Mesendoderm (in vitro differentiated cells): ENCODE measurements around the gene GRM8.
"Not testable (repeated sequence)": the region's sequence is repeated elsewhere in the genome, so short reads cannot be mapped to it uniquely, and the experiment has no call there.

Source experiments
- DNase-seq: peaks from one replicate; pipeline ENCODE4 v3.0.0; 2013
- H2AK5ac ChIP-seq: 2 replicates; pipeline ENCODE4 v1.6.1; 2013; ENCODE audit warnings: low read length, inconsistent platforms
- H2BK120ac ChIP-seq: 2 replicates; pipeline ENCODE4 v1.6.1; 2013; ENCODE audit warnings: low read depth, mild to moderate bottlenecking, low read length, moderate library complexity, mixed read lengths
- H2BK15ac ChIP-seq: replicated peaks from 2 replicates; pipeline ENCODE4 v1.6.1; 2013; ENCODE audit warnings: low read depth, mild to moderate bottlenecking, moderate library complexity
- H2BK5ac ChIP-seq: 2 replicates; pipeline ENCODE4 v1.6.1; 2013; ENCODE audit warnings: low read length, inconsistent platforms
- H3K18ac ChIP-seq: 2 replicates; pipeline ENCODE4 v1.6.1; 2013; ENCODE audit warnings: mild to moderate bottlenecking, low read length, mixed read lengths
- H3K23ac ChIP-seq: one replicate; pipeline ENCODE4 v1.6.1; 2013; ENCODE audit warnings: low read length
- H3K27ac ChIP-seq: 2 replicates; pipeline ENCODE4 v1.5.1; 2013; ENCODE audit warnings: low read depth, mild to moderate bottlenecking, inconsistent platforms, low read length, moderate library complexity
- H3K27me3 ChIP-seq: 2 replicates; pipeline ENCODE4 v1.6.1; 2013; ENCODE audit warnings: low read length, control low read depth, mild to moderate bottlenecking, inconsistent platforms; ENCODE audit not compliant: insufficient read depth, poor library complexity
- H3K36me3 ChIP-seq: 2 replicates; pipeline ENCODE4 v1.6.1; 2013; ENCODE audit warnings: low read length, inconsistent platforms; ENCODE audit not compliant: control insufficient read depth, insufficient read depth
- H3K4ac ChIP-seq: one replicate; pipeline ENCODE4 v1.6.1; 2013; ENCODE audit warnings: low read depth, mild to moderate bottlenecking, low read length, moderate library complexity
- H3K4me1 ChIP-seq: 2 replicates; pipeline ENCODE4 v1.6.1; 2013; ENCODE audit warnings: low read depth, low read length, inconsistent platforms; ENCODE audit not compliant: control insufficient read depth
- H3K4me2 ChIP-seq: 2 replicates; pipeline ENCODE4 v1.6.1; 2013; ENCODE audit warnings: low read length
- H3K4me3 ChIP-seq: 2 replicates; pipeline ENCODE4 v1.5.1; 2013; ENCODE audit warnings: mild to moderate bottlenecking, low read length
- H3K56ac ChIP-seq: one replicate; pipeline ENCODE4 v1.6.1; 2013; ENCODE audit warnings: low read length
- H3K79me1 ChIP-seq: 2 replicates; pipeline ENCODE4 v1.6.1; 2013; ENCODE audit warnings: low read length, inconsistent platforms
- H3K79me2 ChIP-seq: 2 replicates; pipeline ENCODE4 v1.6.1; 2013; ENCODE audit warnings: mild to moderate bottlenecking, low read length; ENCODE audit not compliant: control insufficient read depth, insufficient read depth
- H3K9ac ChIP-seq: 2 replicates; pipeline ENCODE4 v1.6.1; 2013; ENCODE audit warnings: low read length, inconsistent platforms
- H4K5ac ChIP-seq: one replicate; pipeline ENCODE4 v1.6.1; 2013; ENCODE audit warnings: low read length
- H4K8ac ChIP-seq: one replicate; pipeline ENCODE4 v1.6.1; 2013; ENCODE audit warnings: low read depth, mild to moderate bottlenecking, control low read depth, low read length, moderate library complexity
- WGBS: extraction: QIAGEN DNeasy Blood & Tissue Kit; methylation state at CpG from one replicate; pipeline ENCODE4 v1.1.7; 2013; ENCODE audit warnings: low lambda C conversion rate, missing lambda C conversion rate; ENCODE audit not compliant: insufficient coverage; ENCODE audit errors: extremely low coverage; 5-methylcytosine and 5-hydroxymethylcytosine counted together

The GRM8 gene

DNA sequence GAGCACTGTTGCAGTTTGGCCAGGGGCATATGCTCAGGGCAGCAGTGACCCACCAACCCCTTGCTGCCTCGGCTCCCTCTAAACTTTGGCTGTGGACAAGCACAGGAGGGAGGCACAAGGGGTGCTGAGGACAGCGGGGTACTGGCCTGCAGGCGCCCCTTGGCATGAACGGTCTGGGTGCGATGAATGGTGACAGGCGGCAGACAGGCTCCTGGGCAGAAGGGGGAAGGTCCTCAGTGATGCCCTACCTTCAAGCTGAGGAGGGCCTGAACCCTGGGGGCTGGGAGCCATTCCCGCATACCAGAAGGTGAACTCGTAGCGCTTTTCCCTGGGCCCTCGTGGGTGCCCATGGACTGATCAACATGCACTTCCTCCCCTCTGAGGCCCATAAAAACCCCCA, 567.1 kb downstream of the GRM8 start:
- H3K4me2 ChIP-seq: no peak overlapping the region
- H3K9ac ChIP-seq: no peak overlapping the region
- H3K27me3 ChIP-seq: no peaks in the 10 kb centered on the region
- H3K36me3 ChIP-seq: no peaks in the 10 kb centered on the region
- no peaks in the 10 kb centered on the region for H3K79me2 ChIP-seq
- no peak overlapping the region for H3K4ac ChIP-seq
- WGBS: no CpG with 5 or more reads among the region's 10 CpGs
- no peak overlapping the region for H4K8ac ChIP-seq
- no peak overlapping the region for H4K5ac ChIP-seq
- H2BK15ac ChIP-seq: no peak overlapping the region
- no peak overlapping the region for H3K23ac ChIP-seq
- H3K79me1 ChIP-seq: no peaks in the 10 kb centered on the region
- H3K4me3 ChIP-seq: no peak overlapping the region
- DNase-seq: no peak
- no peak overlapping the region for H3K18ac ChIP-seq
- H2BK120ac ChIP-seq: no peak overlapping the region
- no peak overlapping the region for H2BK5ac ChIP-seq
- H3K4me1 ChIP-seq: no peaks in the 10 kb centered on the region
- no peak overlapping the region for H3K56ac ChIP-seq
- H2AK5ac ChIP-seq: no peak overlapping the region
- no peak overlapping the region for H3K27ac ChIP-seq

DNA sequence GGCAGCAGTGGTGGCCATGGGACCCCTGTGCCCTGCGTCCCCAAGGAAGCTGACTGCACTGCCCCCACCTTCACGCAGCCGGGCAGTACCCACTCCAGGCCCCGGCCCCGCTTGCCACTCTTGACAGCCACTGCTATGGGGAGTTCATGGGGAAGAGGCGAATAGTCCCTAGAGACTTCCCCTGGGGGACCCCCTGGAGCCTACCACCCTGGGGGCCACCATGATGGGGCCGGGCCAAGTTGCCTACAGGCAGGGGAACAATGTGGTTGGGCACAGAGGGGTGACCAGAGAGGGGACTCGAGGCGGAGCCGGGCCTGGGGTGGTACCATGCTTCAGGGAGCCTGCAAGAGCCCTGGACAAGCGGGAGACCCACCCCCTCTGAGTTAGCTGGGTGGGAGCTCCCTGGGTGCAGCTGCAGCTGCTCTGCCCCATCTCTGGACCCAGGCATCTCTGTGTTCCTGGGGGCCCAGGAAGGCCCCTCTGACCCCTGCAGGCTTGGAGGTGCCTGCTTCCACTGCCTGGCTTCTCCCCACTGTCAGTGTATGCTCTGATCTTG, 567.6 kb downstream of the GRM8 start:
- no peaks in the 10 kb centered on the region for H3K4me1 ChIP-seq
- no peaks in the 10 kb centered on the region for H3K36me3 ChIP-seq
- H3K4ac ChIP-seq: no peak overlapping the region
- DNase-seq: no peak
- H3K56ac ChIP-seq: no peak overlapping the region
- no peak overlapping the region for H3K23ac ChIP-seq
- WGBS: no CpG with 5 or more reads among the region's 11 CpGs
- H3K27me3 ChIP-seq: no peaks in the 10 kb centered on the region
- H3K79me2 ChIP-seq: no peaks in the 10 kb centered on the region
- H3K4me2 ChIP-seq: no peak overlapping the region
- H3K79me1 ChIP-seq: no peaks in the 10 kb centered on the region
- H3K27ac ChIP-seq: no peak overlapping the region
- no peak overlapping the region for H2AK5ac ChIP-seq
- no peak overlapping the region for H4K8ac ChIP-seq
- no peak overlapping the region for H2BK15ac ChIP-seq
- no peak overlapping the region for H4K5ac ChIP-seq
- H3K4me3 ChIP-seq: no peak overlapping the region
- no peak overlapping the region for H2BK5ac ChIP-seq
- H2BK120ac ChIP-seq: no peak overlapping the region
- no peak overlapping the region for H3K18ac ChIP-seq
- no peak overlapping the region for H3K9ac ChIP-seq

- no peak overlapping the region for H3K4me3 ChIP-seq
- H3K27me3 ChIP-seq: no peaks in the 10 kb centered on the region
- no peak overlapping the region for H2BK120ac ChIP-seq
- no peak overlapping the region for H4K5ac ChIP-seq
- H3K4ac ChIP-seq: no peak overlapping the region
- no peaks in the 10 kb centered on the region for H3K79me2 ChIP-seq
- H4K8ac ChIP-seq: no peak overlapping the region
- H3K23ac ChIP-seq: no peak overlapping the region
- no peaks in the 10 kb centered on the region for H3K36me3 ChIP-seq
- no peak overlapping the region for H2AK5ac ChIP-seq
- no peak for DNase-seq
- H3K18ac ChIP-seq: no peak overlapping the region
- H2BK5ac ChIP-seq: no peak overlapping the region
- no peak overlapping the region for H3K27ac ChIP-seq
- H2BK15ac ChIP-seq: no peak overlapping the region
- H3K79me1 ChIP-seq: no peaks in the 10 kb centered on the region
- no peaks in the 10 kb centered on the region for H3K4me1 ChIP-seq
- H3K4me2 ChIP-seq: no peak overlapping the region
- H3K9ac ChIP-seq: no peak overlapping the region
- H3K56ac ChIP-seq: no peak overlapping the region
Measured at GRCh38 chr7:126682176-126682575, 570.6 kb downstream of the GRM8 start.

- H3K36me3 ChIP-seq, H2BK120ac ChIP-seq, H3K4me3 ChIP-seq, H3K27me3 ChIP-seq, H4K5ac ChIP-seq, H3K18ac ChIP-seq, H3K23ac ChIP-seq, H3K4ac ChIP-seq, H3K4me1 ChIP-seq, H3K9ac ChIP-seq, H2BK5ac ChIP-seq, H2AK5ac ChIP-seq, H3K27ac ChIP-seq, H3K4me2 ChIP-seq, H4K8ac ChIP-seq, DNase-seq, H3K79me1 ChIP-seq, H3K79me2 ChIP-seq, H3K56ac ChIP-seq, H2BK15ac ChIP-seq: not testable (repeated sequence)
- no CpG with 5 or more reads among the region's 1 CpG for WGBS
Measured at GRCh38 chr7:126668762-126669161, 584.0 kb downstream of the GRM8 start.

DNA sequence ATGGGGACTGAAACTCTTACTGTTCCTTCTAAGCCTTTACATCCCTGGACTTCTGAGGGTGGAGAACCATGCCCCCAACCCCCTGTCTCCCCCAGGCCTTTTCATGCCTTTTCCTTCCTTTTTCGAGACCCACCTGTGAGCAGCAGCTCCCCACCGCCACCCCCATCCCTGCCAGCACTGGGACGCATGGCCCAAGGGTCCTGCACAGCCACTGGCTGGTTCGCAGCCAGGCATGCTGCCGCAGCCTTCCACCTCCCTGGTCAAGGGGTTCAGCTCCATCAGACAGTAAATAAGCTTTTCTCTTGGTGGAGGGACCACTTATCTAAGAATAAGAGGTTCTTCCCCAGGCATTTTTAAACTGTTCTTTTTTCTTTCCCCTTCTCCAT, 584.4 kb downstream of the GRM8 start:
- Histone ChIP-seq H3K4me1 (no peaks in the 10 kb centered on the region), H4K5ac (no peak overlapping the region), H3K23ac (no peak overlapping the region), H3K79me2 (no peaks in the 10 kb centered on the region), H3K27ac (no peak overlapping the region), H3K4ac (no peak overlapping the region), H2BK15ac (no peak overlapping the region), H3K4me2 (no peak overlapping the region), H4K8ac (no peak overlapping the region), H3K9ac (no peak overlapping the region), H3K18ac (no peak overlapping the region), H3K36me3 (no peaks in the 10 kb centered on the region), H3K56ac (no peak overlapping the region), H3K4me3 (no peak overlapping the region), H2BK120ac (no peak overlapping the region), H3K79me1 (no peaks in the 10 kb centered on the region), H3K27me3 (no peaks in the 10 kb centered on the region), H2AK5ac (no peak overlapping the region), H2BK5ac (no peak overlapping the region)
- WGBS: no CpG with 5 or more reads among the region's 5 CpGs
- DNase-seq: no peak

DNA sequence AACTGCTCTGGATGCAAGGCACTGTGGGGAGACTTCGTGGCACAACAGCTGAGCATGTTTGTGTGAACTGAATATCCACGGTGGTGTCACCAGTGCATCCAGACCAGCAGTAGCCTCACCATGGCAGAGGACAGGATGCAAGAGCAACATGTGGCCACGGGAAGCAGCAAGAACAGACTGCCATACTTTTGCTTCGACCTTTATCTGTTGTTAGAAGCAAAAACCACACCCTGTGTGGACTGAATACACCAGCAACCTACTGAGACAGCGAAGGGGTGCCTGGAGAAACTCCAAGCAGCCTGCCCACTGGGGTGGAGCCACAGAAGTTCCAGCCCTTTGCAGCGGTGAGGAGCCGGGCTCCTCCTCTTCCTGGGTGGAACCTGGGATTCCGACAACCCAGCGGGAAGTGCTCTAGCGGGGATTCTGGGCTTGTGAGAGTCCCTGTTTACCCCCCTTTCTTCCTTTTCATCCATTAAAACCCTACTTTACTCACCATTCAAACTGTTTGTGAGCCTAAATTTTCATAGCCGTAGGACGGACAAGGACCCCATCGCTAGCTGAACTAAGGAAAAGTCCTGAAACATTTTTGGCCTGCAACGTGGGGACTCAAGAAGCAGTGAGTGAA, 584.9 kb downstream of the GRM8 start:
- H3K36me3 ChIP-seq: no peaks in the 10 kb centered on the region
- H3K4me2 ChIP-seq: no peak overlapping the region
- no peak overlapping the region for H4K5ac ChIP-seq
- H3K23ac ChIP-seq: no peak overlapping the region
- no peaks in the 10 kb centered on the region for H3K79me1 ChIP-seq
- no peak overlapping the region for H3K27ac ChIP-seq
- H3K18ac ChIP-seq: no peak overlapping the region
- no peak overlapping the region for H3K9ac ChIP-seq
- H2AK5ac ChIP-seq: no peak overlapping the region
- no peaks in the 10 kb centered on the region for H3K4me1 ChIP-seq
- H3K79me2 ChIP-seq: no peaks in the 10 kb centered on the region
- H2BK5ac ChIP-seq: no peak overlapping the region
- no peak overlapping the region for H3K56ac ChIP-seq
- WGBS: no CpG with 5 or more reads among the region's 14 CpGs
- H3K4me3 ChIP-seq: no peak overlapping the region
- no peak overlapping the region for H2BK15ac ChIP-seq
- DNase-seq: no peak
- H3K27me3 ChIP-seq: no peaks in the 10 kb centered on the region
- no peak overlapping the region for H4K8ac ChIP-seq
- H2BK120ac ChIP-seq: no peak overlapping the region
- no peak overlapping the region for H3K4ac ChIP-seq
